Urinary bladder (tissue), 4 donors: ENCODE results near the gene RRAS2. TPM values are rescaled to one million over a fixed set of nuclear protein-coding genes. Genes with fewer than 3 reads are reported as not detected.

Experiments
- DNase-seq: peaks from one replicate; pipeline ENCODE4 v3.0.0-alpha.2; 2015; ENCODE audit errors: extremely low spot score
- H3K27ac ChIP-seq: one replicate; pipeline ENCODE4 v1.5.1; 2013; ENCODE audit warnings: low read depth, mild to moderate bottlenecking, moderate library complexity
- H3K36me3 ChIP-seq: one replicate; pipeline ENCODE4 v1.6.1; 2013; ENCODE audit warnings: mild to moderate bottlenecking, moderate library complexity; ENCODE audit not compliant: insufficient read depth
- H3K4me1 ChIP-seq: one replicate; pipeline ENCODE4 v1.6.1; 2013; ENCODE audit warnings: mild to moderate bottlenecking, moderate library complexity; ENCODE audit not compliant: insufficient read depth
- H3K4me3 ChIP-seq: one replicate; pipeline ENCODE4 v1.5.1; 2013; ENCODE audit warnings: low read depth, low read length
- WGBS: extraction: QIAGEN DNeasy Blood & Tissue Kit; methylation state at CpG from one replicate; pipeline ENCODE4 v1.1.7; 2013; 5-methylcytosine and 5-hydroxymethylcytosine counted together
- polyA plus RNA-seq: library from polyadenylated mRNA; stranded (reverse); fragments of 200-250 nt; gene quantifications from one replicate; pipeline ENCODE4 v1.2.3, GENCODE V29; 2013
- total RNA-seq: library from RNA; depleted of rRNA; stranded (reverse); fragments of >200 nt; gene quantifications from one replicate; pipeline ENCODE4 v1.2.3, GENCODE V29; 2014
- donor health status: healthy with polysubstance abuse.
- donor health status: healthy.

Gene RRAS2
- total and polyA plus RNA-seq, 2 donors: 23.4 to 46.7 TPM

DNA sequence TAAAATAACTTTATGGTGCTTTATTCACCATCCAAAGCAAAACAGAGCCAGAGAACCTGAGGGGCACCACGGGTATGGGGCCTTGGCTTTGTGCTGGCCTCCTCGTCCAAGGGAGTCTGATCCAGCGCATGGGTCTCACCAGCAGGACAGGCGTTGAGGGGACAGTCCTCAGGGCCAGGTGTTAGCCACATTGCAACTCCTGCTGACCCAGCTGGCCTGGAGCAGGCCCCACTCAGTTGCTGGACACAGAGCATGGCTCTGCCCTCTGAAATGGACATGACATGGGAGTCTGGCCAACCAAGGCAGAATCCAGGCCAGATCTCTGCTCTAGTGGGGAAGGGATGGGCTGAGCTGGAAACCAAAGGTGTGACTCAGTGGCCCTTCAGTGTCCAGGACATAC lies 116.2 kb downstream of the RRAS2 start:
- H3K27ac ChIP-seq: no peak overlapping the region
- 96% methylated on average over 4 of the region's 4 CpGs for WGBS

DNA sequence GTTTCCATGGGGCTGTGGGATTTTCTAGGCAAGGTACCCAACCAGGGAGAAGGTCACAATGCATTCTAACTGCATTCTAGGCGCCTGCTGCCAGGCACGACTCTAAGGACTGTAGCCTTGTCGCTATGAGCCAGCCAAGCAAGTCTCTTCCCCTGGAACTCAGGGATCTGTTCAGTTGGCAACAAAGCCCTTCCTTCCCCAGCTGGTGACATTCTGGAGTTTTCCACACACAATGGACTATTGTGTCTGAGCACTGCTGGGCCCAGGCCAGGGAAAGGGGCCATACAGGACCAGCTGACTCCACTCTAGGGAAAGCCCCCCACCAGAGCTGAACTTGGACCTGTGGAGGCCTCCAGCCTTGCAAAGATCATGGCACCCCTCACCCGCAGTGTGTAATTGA lies 116.8 kb downstream of the RRAS2 start:
- WGBS: 79% methylated on average over 4 of the region's 4 CpGs
- no peak for DNase-seq
- H3K4me1 ChIP-seq: no peaks in the 10 kb centered on the region
- no peaks in the 10 kb centered on the region for H3K36me3 ChIP-seq
- H3K4me3 ChIP-seq: no peak overlapping the region
- no peak overlapping the region for H3K27ac ChIP-seq

More for the DNA sequence above, 116.2 kb downstream of the RRAS2 start:
- DNase-seq: no peak
- Histone ChIP-seq H3K36me3 (no peaks in the 10 kb centered on the region), H3K4me1 (no peaks in the 10 kb centered on the region), H3K4me3 (no peak overlapping the region)

GRCh38 chr11:14240951-14241350 lies 118.0 kb downstream of the RRAS2 start:
- Histone ChIP-seq H3K4me3 (no peak overlapping the region), H3K36me3 (no peaks in the 10 kb centered on the region), H3K27ac (no peak overlapping the region), H3K4me1 (no peaks in the 10 kb centered on the region)
- WGBS: 86% methylated on average over 4 of the region's 4 CpGs
- no peak for DNase-seq

DNA sequence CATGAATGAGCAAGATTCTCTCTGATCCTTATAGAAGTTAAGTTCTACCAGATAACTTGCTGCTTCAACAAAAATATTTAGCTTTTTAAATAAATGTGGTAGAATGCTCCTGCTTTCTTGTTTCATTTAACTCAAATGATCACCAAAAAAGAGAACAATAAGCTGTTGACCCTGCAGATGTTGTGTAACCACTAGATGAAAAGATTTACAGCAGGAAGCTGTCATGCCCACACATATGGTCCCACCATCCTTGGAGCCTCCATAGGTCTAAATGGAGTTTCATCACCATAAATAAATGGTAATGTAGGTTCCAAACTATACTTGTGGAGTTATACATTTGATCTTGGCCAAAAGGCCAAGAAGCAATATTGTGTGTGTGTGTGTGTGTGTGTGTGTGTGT lies 118.8 kb downstream of the RRAS2 start:
- Histone ChIP-seq H3K36me3 (no peaks in the 10 kb centered on the region), H3K4me1 (no peaks in the 10 kb centered on the region), H3K4me3 (no peak overlapping the region), H3K27ac (no peak overlapping the region)
- DNase-seq: no peak

DNA sequence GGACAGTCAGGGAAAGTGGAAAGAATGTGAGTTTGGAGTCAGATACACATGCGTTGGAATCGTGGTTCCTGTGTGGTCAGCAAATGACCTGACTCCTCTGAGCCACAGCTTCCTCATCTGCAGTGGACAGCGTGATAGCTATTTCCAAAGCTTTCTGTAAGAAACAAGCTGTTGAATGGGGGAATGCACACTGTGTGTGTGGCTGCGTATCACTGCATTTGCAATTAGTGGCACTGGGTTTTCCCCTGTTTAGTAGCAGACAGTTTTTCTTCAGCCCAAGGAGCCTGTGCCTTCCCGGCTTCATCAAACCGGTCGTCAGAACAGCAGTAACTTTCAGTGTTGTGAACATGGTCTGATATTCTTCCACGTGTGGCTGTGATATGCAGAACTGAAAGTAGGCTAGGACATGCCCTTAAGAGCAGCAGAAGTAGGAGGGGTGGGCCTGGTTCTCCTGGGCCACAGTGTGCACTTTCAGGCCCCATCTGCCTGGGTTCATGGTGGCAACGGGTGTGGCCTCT lies 121.5 kb downstream of the RRAS2 start:
- DNase-seq: no peak
- no peak overlapping the region for H3K4me3 ChIP-seq
- no peak overlapping the region for H3K27ac ChIP-seq
- 79% methylated on average over 9 of the region's 9 CpGs for WGBS
- no peaks in the 10 kb centered on the region for H3K36me3 ChIP-seq
- H3K4me1 ChIP-seq: no peaks in the 10 kb centered on the region

DNA sequence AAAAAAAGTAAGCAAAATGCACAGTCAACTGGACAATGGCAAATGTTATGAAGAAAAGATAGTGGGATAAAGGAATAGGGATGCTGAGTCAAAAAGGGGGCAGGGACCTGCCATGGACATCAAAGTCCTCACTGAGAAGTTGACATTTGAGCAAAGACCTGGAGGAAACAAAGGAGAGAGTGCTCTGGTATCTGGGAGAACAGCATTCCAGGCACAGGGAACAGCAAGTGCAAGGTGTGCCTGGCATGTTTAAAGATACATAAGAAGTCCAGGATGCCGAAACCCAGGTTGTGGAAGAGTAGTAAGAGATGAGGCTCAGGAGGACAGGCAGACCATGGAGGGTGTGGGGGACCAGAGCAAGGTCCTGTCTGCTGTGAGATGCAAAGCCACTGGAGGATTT lies 123.3 kb downstream of the RRAS2 start:
- no peak for DNase-seq
- WGBS: 100% methylated on average over 1 of the region's 1 CpG
- no peaks in the 10 kb centered on the region for H3K4me1 ChIP-seq

GRCh38 chr11:14234446-14234845 lies 124.5 kb downstream of the RRAS2 start:
- 87% methylated on average over 6 of the region's 6 CpGs for WGBS

More for the DNA sequence above, 123.3 kb downstream of the RRAS2 start:
- no peaks in the 10 kb centered on the region for H3K36me3 ChIP-seq
- no peak overlapping the region for H3K27ac ChIP-seq
- no peak overlapping the region for H3K4me3 ChIP-seq

DNA sequence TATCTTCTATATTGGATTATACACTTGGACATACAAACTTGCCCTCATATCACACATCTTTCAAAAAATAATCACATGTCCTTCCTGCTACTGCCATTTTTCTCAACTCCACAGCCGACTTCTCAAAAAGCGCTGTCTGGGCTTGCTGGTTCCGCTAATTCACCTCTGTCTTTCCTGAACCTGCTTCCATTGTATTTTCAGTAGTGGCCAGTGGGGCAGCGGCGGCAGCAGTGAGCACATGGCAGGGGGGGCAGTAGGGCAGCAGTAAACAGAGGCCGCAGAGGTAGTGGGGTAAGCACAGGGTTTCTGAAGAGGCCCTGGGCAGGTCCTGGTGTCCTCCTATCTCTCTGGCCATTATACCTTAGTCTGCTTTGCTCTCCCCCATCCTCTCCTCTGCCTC lies 126.3 kb downstream of the RRAS2 start:
- no peaks in the 10 kb centered on the region for H3K36me3 ChIP-seq
- WGBS: 72% methylated on average over 6 of the region's 6 CpGs
- no peak for DNase-seq
- no peaks in the 10 kb centered on the region for H3K4me1 ChIP-seq
- no peak overlapping the region for H3K4me3 ChIP-seq
- H3K27ac ChIP-seq: no peak overlapping the region

More at GRCh38 chr11:14234446-14234845, 124.5 kb downstream of the RRAS2 start:
- H3K36me3 ChIP-seq: no peaks in the 10 kb centered on the region
- H3K4me3 ChIP-seq: no peak overlapping the region
- no peak overlapping the region for H3K27ac ChIP-seq
- no peaks in the 10 kb centered on the region for H3K4me1 ChIP-seq
- DNase-seq: no peak

GRCh38 chr11:14230407-14230806 lies 128.6 kb downstream of the RRAS2 start:
- H3K4me3 ChIP-seq: no peak overlapping the region
- H3K36me3 ChIP-seq: no peaks in the 10 kb centered on the region
- DNase-seq: no peak
- no peaks in the 10 kb centered on the region for H3K4me1 ChIP-seq
- no peak overlapping the region for H3K27ac ChIP-seq
- 85% methylated on average over 6 of the region's 6 CpGs for WGBS

- no peak overlapping the region for H3K4me3 ChIP-seq
- 86% methylated on average over 11 of the region's 11 CpGs for WGBS
- H3K36me3 ChIP-seq: no peaks in the 10 kb centered on the region
- no peak overlapping the region for H3K27ac ChIP-seq
- H3K4me1 ChIP-seq: no peaks in the 10 kb centered on the region
- DNase-seq: no peak
Observed at GRCh38 chr11:14229472-14229871, 129.5 kb downstream of the RRAS2 start.

DNA sequence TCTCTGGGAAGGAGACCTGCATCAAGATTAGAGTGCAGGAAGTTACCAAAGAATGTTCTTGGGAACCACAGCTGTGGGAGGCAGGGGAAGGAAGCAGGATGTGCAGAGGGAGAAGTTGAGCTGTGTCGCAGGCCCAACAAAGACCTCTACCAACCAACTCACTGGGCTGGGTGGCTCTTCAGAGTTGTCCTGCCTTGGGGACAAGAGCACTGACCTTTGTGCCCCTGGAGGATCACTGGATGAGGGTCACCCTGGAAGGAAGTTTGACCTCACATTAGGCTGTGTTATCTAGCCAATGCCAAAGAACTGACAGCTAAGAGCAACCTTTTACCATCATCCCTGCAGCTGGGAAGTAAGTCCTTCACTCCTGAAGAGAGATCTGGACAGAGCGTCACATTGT lies 130.6 kb downstream of the RRAS2 start:
- Histone ChIP-seq H3K4me3 (no peak overlapping the region), H3K4me1 (no peaks in the 10 kb centered on the region), H3K36me3 (no peaks in the 10 kb centered on the region), H3K27ac (no peak overlapping the region)
- WGBS: 82% methylated on average over 2 of the region's 2 CpGs
- DNase-seq: no peak

Other genes with a start within 250 kb of the RRAS2 start
- 258 TPM for gene COPB1, start 140.6 kb upstream of the RRAS2 start, total RNA-seq
- gene COPB1, start 140.6 kb upstream of the RRAS2 start, polyA plus RNA-seq: 58.2 TPM
- 134 TPM for gene PSMA1, start 161.2 kb upstream of the RRAS2 start, total RNA-seq
- gene PSMA1, start 161.2 kb upstream of the RRAS2 start, polyA plus RNA-seq: 122 TPM